Ascending aorta (tissue), 2 donors: Measurements from ENCODE around the gene RETREG3. TPM values are rescaled to one million over a fixed set of nuclear protein-coding genes. Genes with fewer than 3 reads are reported as not detected.

ENCODE experiments used
- DNase-seq, 2 donors: peaks; one replicate each; pipeline ENCODE4 v3.0.0-alpha.2; 2019; ENCODE audit warnings: low spot score in 2 of 2
- H3K27ac ChIP-seq, 2 donors: fragments of 200-600 bp; sonication (generic); one replicate each; pipeline ENCODE4 v1.5.1; 2016 to 2017; ENCODE audit warnings: mild to moderate bottlenecking in 1 of 2
- H3K27me3 ChIP-seq: fragments of 200-600 bp; sonication (generic); one replicate; pipeline ENCODE4 v1.5.1; 2017
- H3K36me3 ChIP-seq, 2 donors: fragments of 200-600 bp; sonication (generic); one replicate each; pipeline ENCODE4 v1.5.1; 2016
- H3K4me1 ChIP-seq, 2 donors: fragments of 200-600 bp; sonication (generic); one replicate each; pipeline ENCODE4 v1.5.1; 2016 to 2017; ENCODE audit warnings: mild to moderate bottlenecking in 1 of 2
- H3K4me3 ChIP-seq, 2 donors: fragments of 200-600 bp; sonication (generic); one replicate each; pipeline ENCODE4 v1.5.1; 2016 to 2017; ENCODE audit warnings: mild to moderate bottlenecking in 1 of 2
- H3K9me3 ChIP-seq, 2 donors: fragments of 200-600 bp; sonication (generic); one replicate each; pipeline ENCODE4 v1.5.1; 2016
- intact Hi-C: fragments of 100-400 bp; cut with DNase I; formaldehyde crosslinking; loops from one replicate; pipeline ENCODE4 v1.15.1; 2023
- total RNA-seq: library from RNA; depleted of rRNA; stranded (reverse); fragments of >200 nt; gene quantifications from one replicate; pipeline ENCODE4 v1.1.0, GENCODE V29; 2016
- TF ChIP-seq, protein P1 (sequence below), 3 experiments: fragments of 200-600 bp in 2 of 3; fragments of 450-650 bp in 1 of 3; sonication (generic) in 2 of 3; IDR thresholded peaks; one replicate each; pipeline ENCODE4 v1.5.1; 2016 to 2019; ENCODE audit warnings: antibody characterized with exemption in 3 of 3, mild to moderate bottlenecking in 1 of 3, moderate library complexity in 1 of 3

The RETREG3 gene
- total RNA-seq, 1 donor from 2014 or later = 51.3 TPM

DNA sequence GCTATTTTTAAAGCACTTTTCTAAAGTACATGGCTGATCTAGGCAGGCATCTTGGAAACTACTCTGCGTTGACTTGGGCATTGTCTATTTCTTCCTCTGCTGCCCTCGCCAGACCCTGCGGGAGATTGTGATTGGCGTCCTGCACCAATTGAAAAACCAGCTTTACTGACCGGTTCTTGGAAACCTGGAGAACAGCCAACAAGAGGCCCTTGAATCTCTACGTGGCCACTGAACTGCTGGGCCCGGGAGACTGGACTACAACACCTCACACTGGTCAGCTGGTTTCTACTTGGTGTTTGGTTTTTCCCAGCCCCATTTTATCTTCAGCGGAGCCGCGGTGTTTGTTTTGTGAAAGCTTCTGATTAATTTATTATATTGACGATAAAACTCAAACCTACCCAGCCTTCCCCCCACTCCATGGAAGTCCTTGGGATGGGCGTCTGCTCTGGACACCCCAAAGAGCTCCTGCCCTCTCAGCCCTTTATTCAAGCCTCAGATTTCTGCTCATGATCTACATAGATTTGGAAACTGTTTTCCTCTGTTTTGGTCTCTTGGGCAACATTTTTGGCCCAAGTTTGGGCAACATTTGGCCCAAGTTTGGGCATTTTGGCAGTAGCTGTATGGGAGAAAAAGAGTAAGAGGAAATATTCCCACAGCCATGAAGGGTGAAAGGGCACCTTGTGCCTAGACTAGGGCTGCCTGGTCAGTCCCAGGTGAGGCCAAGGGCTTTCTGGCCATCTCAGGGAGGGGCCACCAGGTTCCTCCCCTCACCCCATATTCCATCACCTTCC, 37.5 kb downstream of the RETREG3 start:
- H3K9me3 ChIP-seq = no peaks in the 10 kb centered on the region
- H3K27ac ChIP-seq = no peak overlapping the region
- H3K36me3 ChIP-seq = peaks cover 45 to 65% of the 10 kb centered on the region in 2 donors
- H3K27me3 ChIP-seq = no peaks in the 10 kb centered on the region
- DNase-seq = no peak
- H3K4me3 ChIP-seq = no peak overlapping the region
- peaks cover 0 to 6% of the 10 kb centered on the region in 2 donors for H3K4me1 ChIP-seq
- TF ChIP-seq, protein P1, sequence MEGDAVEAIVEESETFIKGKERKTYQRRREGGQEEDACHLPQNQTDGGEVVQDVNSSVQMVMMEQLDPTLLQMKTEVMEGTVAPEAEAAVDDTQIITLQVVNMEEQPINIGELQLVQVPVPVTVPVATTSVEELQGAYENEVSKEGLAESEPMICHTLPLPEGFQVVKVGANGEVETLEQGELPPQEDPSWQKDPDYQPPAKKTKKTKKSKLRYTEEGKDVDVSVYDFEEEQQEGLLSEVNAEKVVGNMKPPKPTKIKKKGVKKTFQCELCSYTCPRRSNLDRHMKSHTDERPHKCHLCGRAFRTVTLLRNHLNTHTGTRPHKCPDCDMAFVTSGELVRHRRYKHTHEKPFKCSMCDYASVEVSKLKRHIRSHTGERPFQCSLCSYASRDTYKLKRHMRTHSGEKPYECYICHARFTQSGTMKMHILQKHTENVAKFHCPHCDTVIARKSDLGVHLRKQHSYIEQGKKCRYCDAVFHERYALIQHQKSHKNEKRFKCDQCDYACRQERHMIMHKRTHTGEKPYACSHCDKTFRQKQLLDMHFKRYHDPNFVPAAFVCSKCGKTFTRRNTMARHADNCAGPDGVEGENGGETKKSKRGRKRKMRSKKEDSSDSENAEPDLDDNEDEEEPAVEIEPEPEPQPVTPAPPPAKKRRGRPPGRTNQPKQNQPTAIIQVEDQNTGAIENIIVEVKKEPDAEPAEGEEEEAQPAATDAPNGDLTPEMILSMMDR (IDR thresholded peaks at IDR 0.05) = no peak
- intact Hi-C loops = loop anchor here (10.0 kb wide), 1 partner anchor 253 kb away; the partner anchor contains the start of gene BECN1

DNA sequence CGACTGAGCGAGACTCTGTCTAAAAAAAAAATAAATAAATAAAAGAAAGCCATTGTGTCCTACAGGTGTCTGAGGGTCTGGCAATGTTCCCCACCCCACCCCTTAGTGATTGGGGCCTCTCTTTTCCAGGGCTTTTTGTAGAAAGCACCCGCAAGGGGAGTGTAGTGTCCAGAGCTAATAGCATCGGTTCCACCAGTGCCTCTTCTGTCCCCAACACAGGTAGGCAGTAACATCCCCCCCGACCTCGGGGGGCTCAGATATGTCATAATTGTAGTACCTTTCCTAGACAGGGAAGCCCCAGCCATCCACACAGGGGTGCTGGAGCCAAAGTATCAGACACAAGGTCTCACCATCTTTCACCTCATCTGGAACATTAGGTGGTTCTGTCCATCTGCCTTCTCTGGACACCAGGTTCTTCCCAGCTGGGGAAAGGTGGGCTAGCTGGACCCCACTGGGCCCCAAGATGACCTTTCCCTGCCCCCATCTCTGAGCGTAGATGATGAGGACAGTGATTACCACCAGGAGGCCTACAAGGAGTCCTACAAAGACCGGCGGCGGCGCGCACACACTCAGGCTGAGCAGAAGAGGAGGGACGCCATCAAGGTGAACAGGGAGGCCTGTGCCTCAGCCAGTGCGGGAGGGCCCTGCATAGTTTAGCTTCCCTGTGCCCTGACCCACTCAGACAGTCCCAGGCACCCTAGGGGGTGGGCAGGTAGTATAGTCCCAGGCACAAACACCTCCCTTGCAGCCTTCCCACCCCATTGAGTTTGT, 40.6 kb downstream of the RETREG3 start:
- DNase-seq = no peak
- Histone ChIP-seq H3K36me3 (peaks cover 54 to 71% of the 10 kb centered on the region in 2 donors), H3K4me1 (peaks cover 0 to 24% of the 10 kb centered on the region in 2 donors), H3K27me3 (no peaks in the 10 kb centered on the region), H3K27ac (peak overlapping the region; percentile 5 to 89), H3K4me3 (no peak overlapping the region), H3K9me3 (no peaks in the 10 kb centered on the region)
- TF ChIP-seq, protein P1 (IDR thresholded peaks at IDR 0.05) = no peak
- intact Hi-C loops = no loop called here

DNA sequence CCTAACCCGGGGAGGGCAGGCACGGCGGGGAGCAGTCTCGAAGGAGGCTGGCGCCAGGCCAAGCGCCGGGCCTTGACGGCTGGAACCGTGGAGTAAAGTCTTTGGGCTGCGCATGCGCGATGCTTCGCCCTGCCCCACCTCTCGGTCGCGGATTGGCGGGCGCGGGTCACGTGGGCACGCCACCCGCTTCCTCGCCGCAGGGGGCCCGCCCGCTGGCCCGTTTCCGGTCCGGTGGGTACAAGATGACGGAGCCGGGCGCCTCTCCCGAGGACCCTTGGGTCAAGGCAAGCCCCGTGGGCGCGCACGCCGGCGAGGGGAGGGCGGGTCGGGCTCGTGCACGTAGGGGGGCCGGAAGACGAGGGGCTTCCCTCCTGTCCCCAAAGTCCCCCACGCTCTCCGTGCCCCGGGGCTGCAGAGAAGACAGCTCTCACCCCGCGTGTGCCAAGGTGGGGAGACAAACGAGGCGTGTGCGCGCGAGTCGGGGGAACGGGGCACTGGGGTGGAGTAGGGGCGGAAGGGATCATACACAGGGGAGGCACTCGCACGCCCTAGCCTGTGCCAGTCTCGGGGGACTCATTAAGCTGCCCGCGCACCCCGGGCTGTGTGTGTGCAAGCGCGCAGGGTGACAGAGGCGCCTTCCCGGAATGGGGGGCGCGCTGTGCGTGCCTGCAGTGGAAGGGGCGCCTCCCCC, 42.1 kb downstream of the RETREG3 start, which contains the start of gene MLX:
Gene MLX, plus strand, starts transcription at position 218 of the 691 bp plus-strand sequence. Its CDS starts 25 bp downstream, at position 243.
- Histone ChIP-seq H3K4me1 (peaks cover 5 to 31% of the 10 kb centered on the region in 2 donors), H3K4me3 (peak within 1 kb of the TSS; percentile 70 to 82), H3K27me3 (no peaks in the 10 kb centered on the region), H3K27ac (peak within 1 kb of the TSS; percentile 89 to 97), H3K36me3 (peaks cover 39 to 56% of the 10 kb centered on the region in 2 donors), H3K9me3 (no peaks in the 10 kb centered on the region)
- intact Hi-C loops = loop anchor here (1.0 kb wide), 1 partner anchor 31 kb away; the partner anchor contains the start of gene NAGLU
- peak; percentile 71 to 97 for DNase-seq
- TF ChIP-seq, protein P1 (IDR thresholded peaks at IDR 0.05) = no peak

DNA sequence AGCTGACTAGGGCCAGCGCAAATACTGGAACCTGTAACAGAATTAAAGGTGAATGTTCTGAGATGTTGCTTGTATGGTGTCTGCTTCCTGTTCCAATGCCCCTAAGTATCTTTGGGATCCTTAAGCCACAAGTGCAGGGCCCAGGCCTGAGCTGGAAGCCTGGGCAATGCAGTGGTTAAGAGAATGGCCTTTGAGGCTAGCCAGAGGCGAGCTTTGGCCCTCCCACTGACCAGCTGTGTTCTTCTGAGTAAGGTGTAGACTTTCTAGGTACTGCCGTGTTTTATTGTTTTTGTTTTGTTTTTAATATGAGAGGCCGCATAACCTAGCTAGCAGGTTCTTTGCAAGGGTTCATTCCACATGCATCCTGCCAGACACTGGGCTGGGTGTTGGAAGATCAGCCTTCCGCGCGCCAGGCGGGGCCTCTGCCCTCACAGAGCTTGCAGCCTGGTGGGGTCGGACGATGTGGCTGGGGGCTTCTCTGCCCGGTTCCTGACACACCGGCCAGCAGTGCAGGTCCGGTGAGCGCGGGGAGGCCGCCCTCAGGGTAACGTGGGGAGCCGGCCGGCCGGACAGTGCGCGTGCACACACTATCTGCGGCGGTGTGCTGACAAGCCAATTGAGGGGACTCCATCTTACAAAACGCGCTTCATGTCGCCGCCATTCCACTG, 42.8 kb downstream of the RETREG3 start:
- Histone ChIP-seq H3K27me3 (no peaks in the 10 kb centered on the region), H3K36me3 (peaks cover 32 to 49% of the 10 kb centered on the region in 2 donors), H3K4me3 (peak overlapping the region; percentile 70 to 82), H3K27ac (peak overlapping the region; percentile 89 to 97), H3K4me1 (peaks cover 5 to 34% of the 10 kb centered on the region in 2 donors), H3K9me3 (no peaks in the 10 kb centered on the region)
- no peak for DNase-seq
- intact Hi-C loops = loop anchor here (1.0 kb wide), 1 partner anchor 30 kb away; the partner anchor contains the start of gene NAGLU
- TF ChIP-seq, protein P1 (IDR thresholded peaks at IDR 0.05) = no peak
